Breast epithelium (tissue), 3 donors: ENCODE measurements around the gene ETFA.

Source experiments
- CTCF ChIP-seq, 3 donors: fragments of 450-650 bp; IDR thresholded peaks; one replicate each; pipeline ENCODE4 v1.5.1; 2016 to 2017; ENCODE audit warnings: antibody characterized with exemption in 3 of 3, mild to moderate bottlenecking in 3 of 3, moderate library complexity in 3 of 3
- POLR2A ChIP-seq: fragments of 450-650 bp; IDR thresholded peaks from one replicate; pipeline ENCODE4 v1.6.1; 2016; ENCODE audit warnings: antibody characterized with exemption, mild to moderate bottlenecking, moderate library complexity
- POLR2AphosphoS5 ChIP-seq, 3 donors: sonication (generic); formaldehyde crosslinking; IDR thresholded peaks; one replicate each; pipeline ENCODE4 v1.6.1; 2017; ENCODE audit warnings: antibody characterized with exemption in 3 of 3

GRCh38 chr15:76359152-76359551, 47.9 kb upstream of the ETFA start:
- TF ChIP-seq CTCF (IDR thresholded peaks at IDR 0.05) (no peak), POLR2AphosphoS5 (IDR thresholded peaks at IDR 0.05) (no peak), POLR2A (no peak)
